Liver (tissue), 9 donors: ENCODE data around the gene MLLT10. TPM values are rescaled to one million over a fixed set of nuclear protein-coding genes. Genes with fewer than 3 reads are reported as not detected.

Experiments used
- DNase-seq: peaks from one replicate; pipeline ENCODE4 v3.0.0-alpha.2; 2017; ENCODE audit warnings: low spot score
- H3K27ac ChIP-seq, 2 donors: one replicate each; pipeline ENCODE4 v1.7.0; 2013; ENCODE audit warnings: inconsistent platforms in 2 of 2, low read length in 2 of 2, control low read depth in 1 of 2, low read depth in 1 of 2, mild to moderate bottlenecking in 1 of 2
- H3K27me3 ChIP-seq, 4 donors: one replicate each; pipeline versions ENCODE4 v1.6.1 to v1.7.0; 2013; ENCODE audit warnings: low read length in 3 of 4, inconsistent platforms in 1 of 4, mild to moderate bottlenecking in 1 of 4, moderate library complexity in 1 of 4; ENCODE audit not compliant: control insufficient read depth in 4 of 4, insufficient read depth in 4 of 4
- H3K36me3 ChIP-seq, 4 donors: one replicate each; pipeline versions ENCODE4 v1.6.1 to v1.7.0; 2013; ENCODE audit warnings: low read length in 3 of 4, mild to moderate bottlenecking in 3 of 4, low read depth in 1 of 4, moderate library complexity in 1 of 4; ENCODE audit not compliant: control insufficient read depth in 4 of 4, insufficient read depth in 3 of 4
- H3K4me1 ChIP-seq, 4 donors: one replicate each; pipeline versions ENCODE4 v1.6.1 to v1.7.0; 2013; ENCODE audit warnings: low read length in 3 of 4, mild to moderate bottlenecking in 3 of 4, moderate library complexity in 1 of 4; ENCODE audit not compliant: control insufficient read depth in 4 of 4, insufficient read depth in 4 of 4
- H3K4me3 ChIP-seq, 3 donors: one replicate each; pipeline versions ENCODE4 v1.6.1 to v1.7.0; 2013; ENCODE audit warnings: low read length in 3 of 3, control low read depth in 1 of 3, low read depth in 1 of 3, mild to moderate bottlenecking in 1 of 3
- H3K9ac ChIP-seq, 2 donors: one replicate each; pipeline ENCODE4 v1.7.0; 2013; ENCODE audit warnings: low read length in 2 of 2, mild to moderate bottlenecking in 2 of 2, moderate library complexity in 2 of 2, control low read depth in 1 of 2, low read depth in 1 of 2
- H3K9me3 ChIP-seq, 4 donors: one replicate each; pipeline versions ENCODE4 v1.6.1 to v1.7.0; 2013; ENCODE audit warnings: low read length in 3 of 4; ENCODE audit not compliant: control insufficient read depth in 4 of 4
- ATF3 ChIP-seq: IDR thresholded peaks from 2 replicates; pipeline ENCODE4 v1.6.1; 2016; ENCODE audit warnings: antibody characterized with exemption
- CTCF ChIP-seq: fragments of 150-350 bp; IDR thresholded peaks from 2 replicates; pipeline ENCODE4 v1.5.1; 2017; ENCODE audit warnings: improper control_type of control experiment, low read depth, low read length; ENCODE audit not compliant: missing input control
- EGR1 ChIP-seq, 2 donors: IDR thresholded peaks; 2 replicates each; pipeline ENCODE4 v1.6.1; 2016 to 2018; ENCODE audit warnings: antibody characterized with exemption in 2 of 2, low read depth in 2 of 2
- FOXA1 ChIP-seq: IDR thresholded peaks from 2 replicates; pipeline ENCODE4 v1.6.1; 2016; ENCODE audit warnings: antibody characterized with exemption
- FOXA2 ChIP-seq: IDR thresholded peaks from 2 replicates; pipeline ENCODE4 v1.6.1; 2016; ENCODE audit warnings: antibody characterized with exemption
- GABPA ChIP-seq, 2 donors: IDR thresholded peaks in 1 of 2; conservative IDR thresholded peaks in 1 of 2; 2 replicates each; pipeline ENCODE4 v1.6.1; 2016; ENCODE audit warnings: antibody characterized with exemption in 2 of 2, mild to moderate bottlenecking in 1 of 2, moderate library complexity in 1 of 2
- HNF4A ChIP-seq, 2 donors: conservative IDR thresholded peaks; 2 replicates each; pipeline ENCODE4 v1.6.1; 2016; ENCODE audit warnings: antibody characterized with exemption in 2 of 2, mild to moderate bottlenecking in 2 of 2
- HNF4G ChIP-seq: IDR thresholded peaks from 2 replicates; pipeline ENCODE4 v1.6.1; 2016; ENCODE audit warnings: antibody characterized with exemption
- JUND ChIP-seq, 2 donors: IDR thresholded peaks; 2 replicates each; pipeline ENCODE4 v1.6.1; 2016; ENCODE audit warnings: antibody characterized with exemption in 2 of 2
- MAX ChIP-seq: IDR thresholded peaks from 2 replicates; pipeline ENCODE4 v1.6.1; 2016; ENCODE audit warnings: antibody characterized with exemption
- NR2F2 ChIP-seq: IDR thresholded peaks from 2 replicates; pipeline ENCODE4 v1.6.1; 2016; ENCODE audit warnings: antibody characterized with exemption
- RAD21 ChIP-seq, 2 donors: IDR thresholded peaks; 2 replicates each; pipeline ENCODE4 v1.6.1; 2016; ENCODE audit warnings: antibody characterized with exemption in 2 of 2, mild to moderate bottlenecking in 2 of 2
- REST ChIP-seq: IDR thresholded peaks from 2 replicates; pipeline ENCODE4 v1.6.1; 2016; ENCODE audit warnings: antibody characterized with exemption, mild to moderate bottlenecking
- RXRA ChIP-seq, 2 donors: IDR thresholded peaks; 2 replicates each; pipeline ENCODE4 v1.6.1; 2017 to 2018; ENCODE audit warnings: antibody characterized with exemption in 2 of 2, mild to moderate bottlenecking in 1 of 2
- SP1 ChIP-seq: IDR thresholded peaks from 2 replicates; pipeline ENCODE4 v1.6.1; 2018; ENCODE audit warnings: antibody characterized with exemption, mild to moderate bottlenecking
- TAF1 ChIP-seq: conservative IDR thresholded peaks from 2 replicates; pipeline ENCODE4 v1.6.1; 2016; ENCODE audit warnings: antibody characterized with exemption, mild to moderate bottlenecking
- YY1 ChIP-seq: IDR thresholded peaks from 2 replicates; pipeline ENCODE4 v1.6.1; 2016; ENCODE audit warnings: antibody characterized with exemption, mild to moderate bottlenecking
- ZBTB33 ChIP-seq: IDR thresholded peaks from 2 replicates; pipeline ENCODE4 v1.6.1; 2016; ENCODE audit warnings: antibody characterized with exemption
- WGBS: extraction: QIAGEN DNeasy Blood & Tissue Kit; methylation state at CpG from one replicate; pipeline ENCODE4 v1.1.7; 2013; 5-methylcytosine and 5-hydroxymethylcytosine counted together
- polyA plus RNA-seq, 2 donors: library from polyadenylated mRNA; stranded (reverse) in 1 of 2; unstranded in 1 of 2; fragments of 200-250 nt in 1 of 2; fragments of >200 nt in 1 of 2; fragmentation: Nextera tagmentation in 1 of 2; extraction: Ambion mirVana in 1 of 2; gene quantifications; one replicate each; pipeline versions ENCODE4 v1.2.1 to v1.2.3, GENCODE V29; 2013 to 2015
- total RNA-seq, 2 donors: library from RNA; depleted of rRNA; stranded (reverse); fragments of >200 nt; gene quantifications; one replicate each; pipeline ENCODE4 v1.2.3, GENCODE V29; 2014
- donor health status: healthy.
- donor health status: healthy.
- donor health status: healthy.
- donor health status: healthy.
- donor health status: healthy.

The MLLT10 gene
- total and polyA plus RNA-seq, 4 donors, result 11.9 to 47.4 (median 22.6) TPM

GRCh38 chr10:21760332-21760731, 226.3 kb downstream of the MLLT10 start:
- H3K4me1 ChIP-seq, result no peaks in the 10 kb centered on the region
- H3K36me3 ChIP-seq, result peaks cover 5 to 11% (median 7%) of the 10 kb centered on the region in 4 donors
- H3K27ac ChIP-seq, result no peak overlapping the region
- no peaks in the 10 kb centered on the region for H3K9me3 ChIP-seq
- no peak overlapping the region for H3K4me3 ChIP-seq
- TF ChIP-seq TAF1, result no peak
- no peak for TF ChIP-seq EGR1 (IDR thresholded peaks at IDR 0.05; ENCODE audit: low read depth in 2 of 2)
- TF ChIP-seq MAX, result no peak
- TF ChIP-seq SP1, result no peak
- no peak for TF ChIP-seq HNF4A (conservative IDR thresholded peaks at IDR 0.05)
- TF ChIP-seq FOXA2, result no peak
- TF ChIP-seq RXRA (IDR thresholded peaks at IDR 0.05), result no peak
- TF ChIP-seq NR2F2, result no peak
- no peak for TF ChIP-seq ATF3
- TF ChIP-seq REST, result no peak
- TF ChIP-seq ZBTB33, result no peak
- TF ChIP-seq RAD21 (IDR thresholded peaks at IDR 0.05), result no peak
- TF ChIP-seq JUND (IDR thresholded peaks at IDR 0.05), result no peak
- no peak for TF ChIP-seq HNF4G
- no peak for TF ChIP-seq CTCF
- TF ChIP-seq YY1, result no peak
- TF ChIP-seq GABPA (IDR thresholded peaks at IDR 0.05 in 1 of 2, conservative IDR thresholded peaks at IDR 0.05 in 1 of 2), result no peak
- TF ChIP-seq FOXA1, result no peak
- no peaks in the 10 kb centered on the region for H3K27me3 ChIP-seq
- WGBS, result 97% methylated on average over 2 of the region's 2 CpGs
- DNase-seq, result no peak
- H3K9ac ChIP-seq, result no peak overlapping the region
